Mesendoderm (in vitro differentiated cells): Measurements from ENCODE around the gene STON1.
A peak's percentile ranks its signal among the peaks of the same experiment; 100 is the strongest.

Experiments used
- DNase-seq: peaks from one replicate; pipeline ENCODE4 v3.0.0; 2013
- H2AK5ac ChIP-seq: 2 replicates; pipeline ENCODE4 v1.6.1; 2013; ENCODE audit warnings: low read length, inconsistent platforms
- H2BK120ac ChIP-seq: 2 replicates; pipeline ENCODE4 v1.6.1; 2013; ENCODE audit warnings: low read depth, mild to moderate bottlenecking, low read length, moderate library complexity, mixed read lengths
- H2BK15ac ChIP-seq: replicated peaks from 2 replicates; pipeline ENCODE4 v1.6.1; 2013; ENCODE audit warnings: low read depth, mild to moderate bottlenecking, moderate library complexity
- H2BK5ac ChIP-seq: 2 replicates; pipeline ENCODE4 v1.6.1; 2013; ENCODE audit warnings: low read length, inconsistent platforms
- H3K18ac ChIP-seq: 2 replicates; pipeline ENCODE4 v1.6.1; 2013; ENCODE audit warnings: mild to moderate bottlenecking, low read length, mixed read lengths
- H3K23ac ChIP-seq: one replicate; pipeline ENCODE4 v1.6.1; 2013; ENCODE audit warnings: low read length
- H3K27ac ChIP-seq: 2 replicates; pipeline ENCODE4 v1.5.1; 2013; ENCODE audit warnings: low read depth, mild to moderate bottlenecking, inconsistent platforms, low read length, moderate library complexity
- H3K27me3 ChIP-seq: 2 replicates; pipeline ENCODE4 v1.6.1; 2013; ENCODE audit warnings: low read length, control low read depth, mild to moderate bottlenecking, inconsistent platforms; ENCODE audit not compliant: insufficient read depth, poor library complexity
- H3K36me3 ChIP-seq: 2 replicates; pipeline ENCODE4 v1.6.1; 2013; ENCODE audit warnings: low read length, inconsistent platforms; ENCODE audit not compliant: control insufficient read depth, insufficient read depth
- H3K4ac ChIP-seq: one replicate; pipeline ENCODE4 v1.6.1; 2013; ENCODE audit warnings: low read depth, mild to moderate bottlenecking, low read length, moderate library complexity
- H3K4me1 ChIP-seq: 2 replicates; pipeline ENCODE4 v1.6.1; 2013; ENCODE audit warnings: low read depth, low read length, inconsistent platforms; ENCODE audit not compliant: control insufficient read depth
- H3K4me2 ChIP-seq: 2 replicates; pipeline ENCODE4 v1.6.1; 2013; ENCODE audit warnings: low read length
- H3K4me3 ChIP-seq: 2 replicates; pipeline ENCODE4 v1.5.1; 2013; ENCODE audit warnings: mild to moderate bottlenecking, low read length
- H3K56ac ChIP-seq: one replicate; pipeline ENCODE4 v1.6.1; 2013; ENCODE audit warnings: low read length
- H3K79me1 ChIP-seq: 2 replicates; pipeline ENCODE4 v1.6.1; 2013; ENCODE audit warnings: low read length, inconsistent platforms
- H3K79me2 ChIP-seq: 2 replicates; pipeline ENCODE4 v1.6.1; 2013; ENCODE audit warnings: mild to moderate bottlenecking, low read length; ENCODE audit not compliant: control insufficient read depth, insufficient read depth
- H3K9ac ChIP-seq: 2 replicates; pipeline ENCODE4 v1.6.1; 2013; ENCODE audit warnings: low read length, inconsistent platforms
- H4K5ac ChIP-seq: one replicate; pipeline ENCODE4 v1.6.1; 2013; ENCODE audit warnings: low read length
- H4K8ac ChIP-seq: one replicate; pipeline ENCODE4 v1.6.1; 2013; ENCODE audit warnings: low read depth, mild to moderate bottlenecking, control low read depth, low read length, moderate library complexity
- WGBS: extraction: QIAGEN DNeasy Blood & Tissue Kit; methylation state at CpG from one replicate; pipeline ENCODE4 v1.1.7; 2013; ENCODE audit warnings: low lambda C conversion rate, missing lambda C conversion rate; ENCODE audit not compliant: insufficient coverage; ENCODE audit errors: extremely low coverage; 5-methylcytosine and 5-hydroxymethylcytosine counted together

The STON1 gene

GRCh38 chr2:48534781-48535180, 4.8 kb downstream of the STON1 start:
- Histone ChIP-seq H4K8ac (no peak overlapping the region), H3K27me3 (no peaks in the 10 kb centered on the region), H3K4me3 (no peak overlapping the region), H3K4ac (no peak overlapping the region), H3K27ac (no peak overlapping the region), H3K4me2 (no peak overlapping the region), H3K36me3 (no peaks in the 10 kb centered on the region), H3K79me1 (no peaks in the 10 kb centered on the region), H2BK120ac (no peak overlapping the region), H3K56ac (no peak overlapping the region), H3K4me1 (peaks cover 2% of the 10 kb centered on the region), H3K79me2 (no peaks in the 10 kb centered on the region), H2AK5ac (no peak overlapping the region), H3K9ac (no peak overlapping the region), H2BK5ac (no peak overlapping the region), H3K23ac (no peak overlapping the region), H2BK15ac (no peak overlapping the region), H3K18ac (no peak overlapping the region), H4K5ac (no peak overlapping the region)
- DNase-seq, result no peak
- no CpG with 5 or more reads among the region's 5 CpGs for WGBS

GRCh38 chr2:48540237-48540935, 10.4 kb downstream of the STON1 start:
- no peak overlapping the region for H3K18ac ChIP-seq
- no peaks in the 10 kb centered on the region for H3K36me3 ChIP-seq
- H2AK5ac ChIP-seq, result no peak overlapping the region
- no peaks in the 10 kb centered on the region for H3K79me2 ChIP-seq
- no peak overlapping the region for H2BK5ac ChIP-seq
- no peak overlapping the region for H3K27ac ChIP-seq
- H3K23ac ChIP-seq, result no peak overlapping the region
- H3K27me3 ChIP-seq, result no peaks in the 10 kb centered on the region
- H3K4me3 ChIP-seq, result no peak overlapping the region
- no CpG with 5 or more reads among the region's 7 CpGs for WGBS
- no peak overlapping the region for H4K5ac ChIP-seq
- peak; percentile 87 for DNase-seq
- no peak overlapping the region for H4K8ac ChIP-seq
- no peaks in the 10 kb centered on the region for H3K4me1 ChIP-seq
- no peak overlapping the region for H3K9ac ChIP-seq
- H2BK120ac ChIP-seq, result no peak overlapping the region
- H3K79me1 ChIP-seq, result no peaks in the 10 kb centered on the region
- H3K56ac ChIP-seq, result no peak overlapping the region
- H3K4me2 ChIP-seq, result no peak overlapping the region
- H3K4ac ChIP-seq, result no peak overlapping the region
- no peak overlapping the region for H2BK15ac ChIP-seq

GRCh38 chr2:48541666-48542389, 11.9 kb downstream of the STON1 start:
- Histone ChIP-seq H3K27ac (no peak overlapping the region), H2AK5ac (no peak overlapping the region), H3K4ac (no peak overlapping the region), H3K4me3 (no peak overlapping the region), H4K5ac (no peak overlapping the region), H3K79me2 (no peaks in the 10 kb centered on the region), H4K8ac (no peak overlapping the region), H3K36me3 (no peaks in the 10 kb centered on the region), H3K18ac (no peak overlapping the region), H3K56ac (no peak overlapping the region), H3K27me3 (no peaks in the 10 kb centered on the region), H3K9ac (no peak overlapping the region), H3K79me1 (no peaks in the 10 kb centered on the region), H3K23ac (no peak overlapping the region), H2BK15ac (no peak overlapping the region), H2BK5ac (no peak overlapping the region), H3K4me1 (no peaks in the 10 kb centered on the region), H3K4me2 (no peak overlapping the region), H2BK120ac (no peak overlapping the region)
- DNase-seq, result peak; percentile 31
- no CpG with 5 or more reads among the region's 7 CpGs for WGBS

- no peak overlapping the region for H4K8ac ChIP-seq
- H3K27me3 ChIP-seq, result no peaks in the 10 kb centered on the region
- H2AK5ac ChIP-seq, result no peak overlapping the region
- H3K9ac ChIP-seq, result no peak overlapping the region
- no peaks in the 10 kb centered on the region for H3K4me1 ChIP-seq
- H2BK15ac ChIP-seq, result no peak overlapping the region
- no peak overlapping the region for H2BK5ac ChIP-seq
- H4K5ac ChIP-seq, result no peak overlapping the region
- no peak overlapping the region for H3K27ac ChIP-seq
- H3K79me1 ChIP-seq, result no peaks in the 10 kb centered on the region
- H3K36me3 ChIP-seq, result no peaks in the 10 kb centered on the region
- H3K23ac ChIP-seq, result no peak overlapping the region
- no peak overlapping the region for H3K4me3 ChIP-seq
- H2BK120ac ChIP-seq, result no peak overlapping the region
- DNase-seq, result no peak
- H3K79me2 ChIP-seq, result no peaks in the 10 kb centered on the region
- H3K18ac ChIP-seq, result no peak overlapping the region
- no peak overlapping the region for H3K4me2 ChIP-seq
- no peak overlapping the region for H3K4ac ChIP-seq
- no peak overlapping the region for H3K56ac ChIP-seq
- no CpG with 5 or more reads among the region's 1 CpG for WGBS
Observed at GRCh38 chr2:48543895-48544294, 13.9 kb downstream of the STON1 start.

GRCh38 chr2:48545244-48545643, 15.3 kb downstream of the STON1 start:
- no CpG with 5 or more reads among the region's 10 CpGs for WGBS
- Histone ChIP-seq H3K9ac (no peak overlapping the region), H3K79me2 (no peaks in the 10 kb centered on the region), H3K27ac (no peak overlapping the region), H3K4me1 (no peaks in the 10 kb centered on the region), H3K36me3 (no peaks in the 10 kb centered on the region), H3K18ac (no peak overlapping the region), H2BK120ac (no peak overlapping the region), H2AK5ac (no peak overlapping the region), H3K4me2 (no peak overlapping the region), H3K23ac (no peak overlapping the region), H2BK15ac (no peak overlapping the region), H3K4me3 (no peak overlapping the region), H3K79me1 (no peaks in the 10 kb centered on the region), H2BK5ac (no peak overlapping the region), H3K56ac (no peak overlapping the region), H4K8ac (no peak overlapping the region), H3K27me3 (no peaks in the 10 kb centered on the region), H4K5ac (no peak overlapping the region), H3K4ac (no peak overlapping the region)
- no peak for DNase-seq
